NB4 (cell line): Measurements from ENCODE around the gene EFL1.

Source experiments
- CTCF ChIP-seq: IDR thresholded peaks from one replicate; pipeline ENCODE4 v1.5.1; 2012; ENCODE audit warnings: low read depth, low read length
- MAX ChIP-seq: IDR thresholded peaks from 2 replicates; pipeline ENCODE4 v1.6.1; 2011; ENCODE audit warnings: low read depth, low read length
- MYC ChIP-seq: IDR thresholded peaks from 2 replicates; pipeline ENCODE4 v1.6.1; 2011; ENCODE audit warnings: low read depth, low read length
- POLR2A ChIP-seq: IDR thresholded peaks from 2 replicates; pipeline ENCODE4 v1.6.1; 2011; ENCODE audit warnings: mild to moderate bottlenecking; ENCODE audit not compliant: insufficient read length; ENCODE audit errors: extremely low read depth

- no peak for TF ChIP-seq CTCF
- no peak for TF ChIP-seq MAX
- no peak for TF ChIP-seq POLR2A
- TF ChIP-seq MYC = no peak
Measured at GRCh38 chr15:82122746-82123400, 139.7 kb downstream of the EFL1 start.
